ENCODE results near the gene RPRD1B. TPM values are rescaled to one million over a fixed set of nuclear protein-coding genes. Genes with fewer than 3 reads are reported as not detected.

RPRD1B gene
- total RNA-seq, 1 donor from 2014 or later: 46.3 TPM

DNA sequence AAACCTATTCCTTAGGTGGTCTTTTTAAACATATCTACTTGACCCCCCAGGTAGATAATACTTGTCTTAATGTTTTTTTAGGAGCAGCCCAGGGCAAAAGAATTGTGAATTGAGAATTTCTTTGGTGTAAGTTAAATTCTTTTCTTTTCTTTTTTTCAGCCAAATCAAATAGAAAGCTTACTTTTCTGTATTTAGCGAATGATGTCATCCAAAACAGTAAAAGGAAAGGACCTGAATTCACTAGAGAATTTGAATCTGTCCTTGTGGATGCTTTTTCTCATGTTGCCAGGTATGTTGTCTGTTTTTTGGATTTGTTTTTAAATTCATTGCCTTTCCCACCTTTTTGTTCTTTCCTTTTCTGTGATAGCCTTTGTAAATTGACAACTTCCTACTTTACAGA lies 6.7 kb downstream of the RPRD1B start:
- DNase-seq: no peak

GRCh38 chr20:38043512-38044300 lies 10.2 kb downstream of the RPRD1B start:
- DNase-seq: no peak

- no peak for DNase-seq
These were observed 11.1 kb downstream of the RPRD1B start for GRCh38 chr20:38044685-38045084.

DNA sequence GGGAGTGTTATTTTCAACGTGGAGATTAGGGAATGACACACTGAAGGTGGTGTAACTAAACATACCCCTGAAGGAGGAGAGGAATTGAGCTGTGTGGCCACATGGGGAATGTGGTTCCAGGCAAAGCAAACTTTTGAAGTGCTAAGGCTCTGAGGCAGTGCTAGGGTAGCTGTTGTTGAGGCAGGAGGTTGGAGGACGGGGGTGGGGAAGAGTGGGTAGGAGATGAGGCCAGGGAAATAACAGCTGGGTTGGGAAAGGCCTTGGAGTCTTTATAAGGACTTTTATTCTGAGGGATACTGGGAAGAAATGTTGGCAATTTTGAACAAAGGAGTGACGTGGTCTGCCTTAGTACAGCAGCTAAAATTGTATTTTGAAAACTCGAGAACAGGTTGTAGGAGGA lies 13.0 kb downstream of the RPRD1B start:
- no peak for DNase-seq

- no peak for DNase-seq
These were observed 16.3 kb downstream of the RPRD1B start for GRCh38 chr20:38049800-38050199.

GRCh38 chr20:38050686-38051085 lies 17.1 kb downstream of the RPRD1B start:
- DNase-seq: no peak

- DNase-seq: no peak
These were observed 19.3 kb downstream of the RPRD1B start for GRCh38 chr20:38052870-38053269.

DNA sequence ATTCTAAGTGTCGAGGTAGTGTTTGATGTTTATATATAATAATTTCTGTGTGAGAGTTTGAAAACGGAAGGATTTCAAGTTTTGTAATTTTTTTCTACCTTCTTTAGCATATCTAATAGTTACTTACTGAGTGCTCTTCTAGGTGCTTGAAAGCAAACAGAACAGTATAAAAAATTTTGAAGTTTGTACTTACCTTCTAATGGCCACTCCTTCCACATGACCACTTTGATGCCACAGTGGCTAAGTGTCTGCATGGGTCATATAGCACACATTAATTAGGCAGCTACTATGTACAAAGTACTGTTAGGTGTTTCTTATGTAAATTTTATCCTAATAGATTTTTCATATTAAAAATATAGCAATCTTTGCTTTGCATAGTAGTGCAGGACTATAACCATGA lies 21.1 kb downstream of the RPRD1B start:
- no peak for DNase-seq

- DNase-seq: no peak
These were observed 21.7 kb downstream of the RPRD1B start for GRCh38 chr20:38055294-38055693.

DNA sequence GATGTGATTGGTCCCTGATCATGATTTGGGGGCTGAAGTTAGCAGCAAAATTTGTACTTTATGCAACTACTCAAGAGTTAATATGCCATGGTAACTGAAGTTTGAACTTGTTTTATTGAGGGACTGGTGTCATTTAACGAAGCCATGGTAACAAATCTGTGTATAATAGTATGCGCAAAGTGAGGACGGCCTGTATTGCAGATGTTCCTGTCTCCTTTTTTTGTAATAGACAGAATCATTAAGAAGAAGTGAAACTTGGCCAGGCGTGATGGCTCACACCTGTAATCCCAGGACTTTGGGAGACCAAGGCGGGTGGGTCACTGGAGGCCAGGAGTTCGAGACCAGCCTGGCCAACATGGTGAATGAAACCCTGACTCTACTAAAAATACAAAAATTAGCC lies 22.3 kb downstream of the RPRD1B start:
- no peak for DNase-seq

GRCh38 chr20:38057351-38057972 lies 23.9 kb downstream of the RPRD1B start:
- DNase-seq: peak; percentile 92

DNA sequence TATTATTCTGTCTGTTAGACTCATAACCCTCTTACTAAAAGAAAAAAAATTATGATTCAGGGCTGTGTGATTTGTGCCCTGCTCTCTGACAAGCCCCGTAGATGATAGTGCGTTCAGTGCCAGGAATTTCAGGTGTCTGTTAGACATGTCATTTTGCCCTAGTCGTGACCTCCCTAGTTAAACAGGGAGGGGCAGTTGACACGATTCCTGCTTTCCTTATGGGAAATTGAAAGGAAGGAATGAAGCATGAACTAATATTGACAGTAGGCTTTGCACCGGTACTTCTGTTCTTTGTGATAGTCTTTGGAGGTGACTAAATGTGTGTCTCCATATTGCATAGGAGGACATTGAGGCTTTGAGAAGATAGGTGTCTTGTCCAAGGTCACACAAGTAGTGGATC lies 26.3 kb downstream of the RPRD1B start:
- peak; percentile 16 for DNase-seq

- DNase-seq: no peak
These were observed 27.0 kb downstream of the RPRD1B start for GRCh38 chr20:38060536-38060935.

GRCh38 chr20:38061109-38061508 lies 27.6 kb downstream of the RPRD1B start:
- DNase-seq: no peak

- DNase-seq: no peak
These were observed 29.3 kb downstream of the RPRD1B start for GRCh38 chr20:38062890-38063289.

GRCh38 chr20:38063911-38064530 lies 30.5 kb downstream of the RPRD1B start:
- DNase-seq: no peak

DNA sequence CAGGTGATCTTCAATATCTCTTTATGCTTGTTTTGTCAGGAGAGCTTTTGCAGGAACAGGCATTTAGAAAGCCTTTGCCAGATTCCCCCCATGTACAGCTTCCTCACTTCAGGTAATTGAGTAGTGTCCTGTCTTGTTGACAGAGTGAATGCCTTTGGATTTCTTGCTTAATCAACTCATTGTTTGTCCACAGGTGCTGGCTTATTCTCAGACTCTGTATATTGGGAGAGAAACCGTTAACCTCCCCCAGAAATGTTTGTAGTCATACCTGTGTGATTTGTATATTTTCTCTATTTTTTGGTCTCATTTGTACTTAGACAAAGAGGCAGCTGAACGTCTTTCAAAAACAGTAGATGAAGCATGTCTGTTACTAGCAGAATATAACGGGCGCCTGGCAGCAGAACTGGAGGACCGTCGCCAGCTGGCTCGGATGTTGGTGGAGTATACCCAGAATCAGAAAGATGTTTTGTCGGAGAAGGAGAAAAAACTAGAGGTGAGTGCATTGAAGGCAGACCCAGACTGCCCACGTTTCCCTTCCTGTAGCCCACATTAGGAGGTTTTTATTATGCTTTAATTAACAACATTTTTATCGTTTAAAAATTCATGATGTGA lies 32.3 kb downstream of the RPRD1B start:
- DNase-seq: peak; percentile 58

- no peak for DNase-seq
These were observed 33.6 kb downstream of the RPRD1B start for GRCh38 chr20:38066969-38067716.

DNA sequence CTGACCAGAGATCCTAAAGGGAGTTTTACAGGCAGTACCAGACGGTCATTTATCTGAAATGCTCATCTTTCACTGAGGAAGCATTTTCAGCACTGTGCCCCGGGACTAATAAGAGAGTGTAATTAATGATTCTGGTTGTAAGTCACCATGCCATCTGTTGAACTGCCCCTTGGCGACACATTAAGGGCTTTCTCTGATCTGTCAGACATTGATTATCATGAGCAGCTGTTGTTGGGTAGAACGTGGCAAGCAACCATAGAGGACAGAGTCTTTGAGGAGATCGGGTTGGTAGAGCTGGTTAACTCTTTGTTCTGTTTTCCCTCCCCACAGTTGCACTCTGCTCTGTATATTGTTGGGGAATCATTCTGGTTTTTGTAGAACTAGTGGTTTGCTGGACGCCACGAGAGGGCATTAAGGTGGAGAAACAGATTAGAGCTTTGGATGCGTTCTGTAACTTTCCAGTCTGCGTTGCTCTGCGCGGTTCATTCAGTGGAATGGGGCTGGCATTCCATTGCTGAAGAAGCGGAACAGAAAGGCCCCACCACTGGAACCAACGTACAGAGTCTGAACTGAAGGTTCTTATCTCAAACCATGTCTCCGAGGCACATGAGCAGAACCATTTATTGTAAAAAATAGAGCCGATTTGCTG lies 34.3 kb downstream of the RPRD1B start:
- DNase-seq: peak; percentile 94

- DNase-seq: no peak
These were observed 39.4 kb downstream of the RPRD1B start for GRCh38 chr20:38072898-38073297.

DNA sequence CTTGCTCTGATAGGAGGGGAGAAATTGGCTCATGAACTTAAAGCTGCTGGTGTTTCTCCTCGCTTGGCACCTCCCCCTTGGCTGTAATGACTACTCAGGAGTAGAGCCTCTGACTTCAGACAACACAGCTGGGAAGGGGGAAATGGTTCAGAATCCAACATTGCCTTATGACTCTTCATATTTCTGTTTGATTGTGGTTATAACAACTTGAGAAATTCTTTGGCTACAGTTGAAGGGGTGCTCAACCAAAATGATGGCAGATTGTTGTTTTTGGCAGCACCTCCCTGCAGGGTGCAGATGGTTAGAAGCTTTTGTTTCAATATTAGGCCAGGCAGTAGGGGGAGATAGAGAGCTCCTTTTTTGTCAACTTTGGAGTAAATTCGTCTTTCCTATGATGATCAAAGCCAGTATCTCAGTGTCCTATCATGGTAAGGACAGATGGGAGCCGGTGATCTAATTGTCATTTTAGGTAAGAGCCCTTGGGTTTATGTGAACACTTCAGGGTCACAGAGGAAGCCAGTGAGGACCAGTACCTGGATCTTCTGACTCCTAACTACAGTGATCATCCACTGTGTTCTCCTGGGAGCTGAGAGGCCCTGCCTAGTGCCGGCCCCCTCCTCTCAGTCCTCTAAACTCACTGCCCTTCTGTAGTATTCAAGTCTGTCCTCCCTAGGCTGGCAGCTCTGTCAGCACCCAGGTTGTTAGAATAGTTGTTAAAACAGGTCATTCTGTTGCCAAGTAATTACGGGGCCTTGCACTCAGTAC lies 39.9 kb downstream of the RPRD1B start:
- DNase-seq: peak; percentile 93

Measured in tongue (tissue), 2 donors.